HG03457 (cell line): ENCODE results near the gene SON.
"Not testable (repeated sequence)": the region's sequence is repeated elsewhere in the genome, so short reads cannot be mapped to it uniquely, and the experiment has no call there.

Experiments
- ATAC-seq: cut with Tn5 transposase; IDR thresholded peaks from one replicate; pipeline ENCODE4 v1.9.1; 2021; ENCODE audit warnings: moderate number of reproducible peaks; ENCODE audit not compliant: unreplicated experiment

The SON gene

DNA sequence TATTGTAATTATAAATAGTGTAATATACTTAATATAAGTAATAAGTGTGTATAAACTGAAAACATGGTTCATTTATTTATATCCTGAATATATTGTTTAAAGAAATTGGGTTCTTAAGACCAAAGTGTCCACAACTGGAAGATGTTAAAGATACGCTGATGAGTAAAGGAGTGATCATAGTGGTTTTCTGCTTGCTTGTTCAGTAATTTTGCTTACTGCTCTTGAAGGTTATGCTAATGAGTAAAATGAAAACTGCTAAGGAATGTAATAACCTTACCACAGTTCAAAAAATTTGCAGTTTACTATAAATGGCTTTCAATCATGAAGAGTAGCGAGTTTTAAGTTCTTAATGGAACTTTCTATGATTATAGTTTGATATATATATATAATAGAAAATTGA lies 23.7 kb downstream of the SON start:
- ATAC-seq, result no peak

DNA sequence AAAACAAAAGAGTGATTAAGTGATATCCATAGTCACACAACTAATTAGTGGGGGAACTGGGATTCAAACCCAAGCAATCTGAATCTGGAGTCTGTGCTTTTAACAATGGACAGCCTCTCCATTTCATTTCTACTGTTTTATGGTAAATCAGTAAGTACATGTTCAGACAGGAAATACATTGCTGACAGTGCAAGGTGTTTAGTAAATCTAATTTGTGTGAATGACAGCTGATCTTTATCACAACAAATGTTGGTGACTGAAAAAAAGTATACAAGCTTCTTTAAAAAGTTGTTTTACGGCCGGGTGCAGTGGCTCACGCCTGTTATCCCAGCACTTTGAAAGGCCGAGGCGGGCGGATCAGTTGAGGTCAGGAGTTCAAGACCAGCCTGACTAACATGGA lies 25.1 kb downstream of the SON start:
- ATAC-seq, result no peak

DNA sequence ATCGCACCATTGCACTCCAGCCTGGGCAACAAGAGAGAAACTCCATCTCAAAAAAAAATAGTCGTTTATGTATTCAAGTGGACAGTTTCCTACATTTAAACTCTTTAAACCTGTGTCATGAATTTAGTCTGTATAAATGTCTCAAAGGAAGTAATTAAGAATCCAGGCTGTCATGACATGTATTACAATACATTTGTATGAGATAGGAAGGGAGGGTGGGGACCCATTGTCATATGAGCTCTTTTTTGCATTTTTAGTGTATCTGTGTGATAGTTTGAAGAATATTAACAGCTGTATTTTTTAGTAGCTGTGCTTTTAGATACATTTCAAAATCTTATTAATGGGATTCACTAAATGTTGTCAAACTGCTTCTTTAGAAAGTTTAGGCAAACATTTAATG lies 25.6 kb downstream of the SON start:
- no peak for ATAC-seq

DNA sequence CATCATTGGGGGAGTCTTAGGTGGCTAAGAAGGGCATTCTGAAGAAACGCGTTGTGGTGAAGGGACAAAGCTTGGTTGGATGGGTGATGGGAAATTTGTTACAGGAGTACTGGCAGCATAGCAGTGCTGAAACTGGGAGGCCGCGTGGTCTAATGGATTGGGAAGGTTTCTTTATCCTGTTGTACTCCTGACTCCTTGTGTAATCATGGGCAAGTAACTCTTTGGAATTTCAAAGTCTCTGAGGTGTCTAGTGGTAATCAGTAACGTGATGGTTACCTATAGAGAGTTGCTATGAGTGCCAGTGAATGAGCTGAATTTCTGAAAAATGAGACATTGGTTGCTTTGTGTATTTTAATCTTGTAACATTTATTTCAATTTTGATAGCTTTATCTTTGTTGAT lies 27.2 kb downstream of the SON start:
- no peak for ATAC-seq

DNA sequence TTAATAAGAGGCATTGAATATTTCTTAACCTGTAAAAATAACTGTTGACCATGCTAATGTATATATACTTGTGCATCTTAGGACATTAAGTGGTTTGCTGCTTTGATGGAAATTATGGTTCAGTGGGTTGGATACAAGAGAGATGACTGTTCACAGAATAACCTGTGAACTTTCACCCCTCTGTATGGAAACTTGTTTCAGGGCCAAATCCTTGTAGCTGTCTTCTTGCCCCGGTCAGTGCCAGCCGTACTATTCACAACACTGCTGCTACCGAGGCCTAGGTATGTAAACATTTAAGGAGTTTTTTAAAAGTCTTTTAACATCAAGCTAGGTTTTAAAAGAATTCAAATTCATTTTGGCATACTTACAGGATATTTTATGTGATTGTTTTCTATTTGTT lies 29.5 kb downstream of the SON start:
- ATAC-seq, result no peak

DNA sequence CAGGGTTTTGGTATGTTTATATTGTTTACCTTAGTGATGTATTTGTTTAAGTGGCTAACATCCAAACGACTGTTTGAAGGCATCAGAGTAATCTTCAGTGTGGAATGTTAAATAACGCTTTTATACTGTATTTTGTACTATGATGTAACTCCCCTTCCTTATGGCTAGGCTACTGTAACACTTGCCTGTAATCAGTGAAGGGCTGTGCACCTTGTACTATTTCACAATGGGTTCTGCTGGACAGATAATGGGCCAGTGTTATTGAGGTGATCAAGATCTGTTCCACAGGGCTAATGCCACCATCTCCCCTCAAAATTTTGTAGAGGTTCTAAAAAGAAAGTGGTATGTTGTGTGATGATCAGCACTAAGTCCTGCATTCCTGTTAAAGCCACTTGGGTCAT lies 33.9 kb downstream of the SON start:
- ATAC-seq, result not testable (repeated sequence)

DNA sequence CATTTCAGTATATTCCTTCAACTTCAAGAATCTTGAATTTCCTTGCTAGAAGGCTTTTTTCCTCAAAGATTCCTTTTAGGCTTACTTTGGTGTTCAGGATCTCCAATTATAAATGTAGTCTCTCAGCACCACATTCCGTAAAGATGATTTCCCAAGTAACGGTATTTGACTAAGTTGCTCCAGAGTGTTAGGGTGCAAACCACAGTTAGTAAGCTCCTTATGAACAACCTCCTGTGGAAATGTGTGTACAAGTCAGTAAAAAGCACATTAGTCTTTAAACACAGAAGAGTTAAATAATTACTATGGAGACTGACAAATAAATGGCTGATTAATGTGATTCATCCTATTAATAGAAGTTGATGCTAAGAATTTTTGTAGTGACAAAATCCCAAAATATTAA lies 35.4 kb downstream of the SON start:
- no peak for ATAC-seq

DNA sequence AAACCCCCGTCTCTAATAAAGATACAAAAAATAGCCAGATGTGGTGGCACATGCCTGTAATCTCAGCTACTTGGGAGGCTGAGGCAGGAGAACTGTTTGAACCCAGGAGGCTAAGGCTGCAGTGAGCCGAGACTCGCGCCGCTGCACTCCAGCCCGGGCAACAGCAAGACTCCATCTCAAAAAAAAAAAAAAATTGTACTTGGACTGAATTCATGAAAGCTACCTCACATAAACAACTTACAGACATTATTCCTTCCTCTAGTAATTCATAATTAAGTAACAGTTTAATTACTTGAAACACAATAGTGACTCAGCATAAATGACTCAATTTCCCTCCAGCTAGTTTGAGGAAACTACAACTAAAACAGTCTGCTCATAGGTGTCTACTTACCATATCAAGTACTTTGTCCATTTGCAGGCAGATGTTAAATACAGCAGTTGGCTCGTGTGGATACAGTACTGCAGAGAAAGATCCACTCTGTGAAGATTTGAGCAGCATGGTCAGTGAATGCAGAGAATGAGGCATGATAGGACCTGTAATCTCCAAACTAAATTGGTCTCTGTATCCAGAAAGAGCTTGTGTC lies 36.2 kb downstream of the SON start:
- ATAC-seq, result no peak

DNA sequence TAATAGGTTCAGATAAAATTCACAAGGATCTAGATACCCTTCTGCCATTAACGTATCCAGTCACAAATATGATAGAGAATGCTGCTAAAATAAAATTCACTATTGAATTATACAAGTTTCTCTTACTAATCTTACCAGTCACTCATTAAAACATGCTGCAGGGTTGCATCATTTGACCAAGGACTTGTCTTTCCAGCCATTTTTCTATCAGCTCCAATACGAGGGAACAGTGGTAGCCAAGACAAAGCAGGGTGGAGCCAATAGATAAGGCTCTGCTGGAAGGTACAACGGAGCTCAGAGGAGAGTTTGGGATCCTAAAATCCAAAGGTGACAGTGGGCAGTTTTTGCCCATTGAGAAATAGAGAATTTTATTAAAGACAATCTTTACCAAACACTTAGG lies 41.6 kb downstream of the SON start:
- no peak for ATAC-seq

DNA sequence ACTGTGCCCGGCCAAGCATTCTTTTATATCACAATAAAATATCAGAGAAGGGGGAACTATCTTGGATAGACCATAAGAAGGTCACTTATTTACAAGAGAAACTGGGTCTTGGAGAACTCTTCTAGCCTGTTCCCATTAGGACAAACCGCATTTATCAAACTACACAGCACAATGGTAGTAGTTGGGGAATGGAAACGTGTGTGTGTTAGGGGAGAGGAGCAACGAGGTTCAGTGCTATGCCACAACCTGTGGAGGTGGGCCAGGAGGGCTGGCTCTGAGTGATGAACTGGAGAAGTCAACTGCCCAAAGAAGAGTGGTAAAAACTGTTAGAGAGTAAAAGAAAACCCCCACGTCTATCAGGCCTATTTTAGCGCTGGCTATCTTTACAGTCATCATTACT lies 44.1 kb downstream of the SON start:
- no peak for ATAC-seq

DNA sequence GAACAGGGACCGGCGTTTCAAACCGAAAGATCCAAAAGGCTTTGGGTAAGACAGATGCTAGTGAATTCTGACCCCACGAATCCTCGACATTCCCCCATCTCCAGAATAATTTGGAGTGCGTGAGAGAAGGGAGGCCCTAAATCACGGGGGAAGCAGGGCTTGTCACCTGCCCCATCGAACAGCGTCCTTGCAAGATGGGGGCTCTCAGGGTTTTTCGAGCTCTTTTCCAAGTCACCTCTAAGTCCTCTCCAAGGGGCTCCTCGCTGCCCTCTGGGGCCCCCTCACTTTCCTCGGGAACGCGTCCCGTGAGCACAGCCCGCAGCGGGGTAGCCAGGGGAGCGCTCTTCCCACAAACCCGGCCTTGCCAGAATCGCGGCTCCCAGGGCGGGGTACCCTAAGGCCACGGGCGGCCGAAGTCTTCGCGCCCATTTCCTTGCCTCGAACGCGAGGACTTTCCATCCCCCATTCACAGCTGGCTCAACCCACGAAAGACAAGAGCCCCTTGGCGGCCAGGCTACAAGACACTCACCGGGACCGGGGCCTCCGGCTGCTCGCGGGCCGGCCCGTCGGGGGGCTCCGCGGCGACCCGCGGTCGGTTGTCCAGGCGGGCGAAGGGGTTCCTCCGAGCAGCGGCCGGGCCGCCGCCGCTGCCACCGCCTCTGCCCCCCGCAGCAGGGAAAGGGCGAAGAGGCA lies 45.1 kb downstream of the SON start:
- ATAC-seq, result no peak

DNA sequence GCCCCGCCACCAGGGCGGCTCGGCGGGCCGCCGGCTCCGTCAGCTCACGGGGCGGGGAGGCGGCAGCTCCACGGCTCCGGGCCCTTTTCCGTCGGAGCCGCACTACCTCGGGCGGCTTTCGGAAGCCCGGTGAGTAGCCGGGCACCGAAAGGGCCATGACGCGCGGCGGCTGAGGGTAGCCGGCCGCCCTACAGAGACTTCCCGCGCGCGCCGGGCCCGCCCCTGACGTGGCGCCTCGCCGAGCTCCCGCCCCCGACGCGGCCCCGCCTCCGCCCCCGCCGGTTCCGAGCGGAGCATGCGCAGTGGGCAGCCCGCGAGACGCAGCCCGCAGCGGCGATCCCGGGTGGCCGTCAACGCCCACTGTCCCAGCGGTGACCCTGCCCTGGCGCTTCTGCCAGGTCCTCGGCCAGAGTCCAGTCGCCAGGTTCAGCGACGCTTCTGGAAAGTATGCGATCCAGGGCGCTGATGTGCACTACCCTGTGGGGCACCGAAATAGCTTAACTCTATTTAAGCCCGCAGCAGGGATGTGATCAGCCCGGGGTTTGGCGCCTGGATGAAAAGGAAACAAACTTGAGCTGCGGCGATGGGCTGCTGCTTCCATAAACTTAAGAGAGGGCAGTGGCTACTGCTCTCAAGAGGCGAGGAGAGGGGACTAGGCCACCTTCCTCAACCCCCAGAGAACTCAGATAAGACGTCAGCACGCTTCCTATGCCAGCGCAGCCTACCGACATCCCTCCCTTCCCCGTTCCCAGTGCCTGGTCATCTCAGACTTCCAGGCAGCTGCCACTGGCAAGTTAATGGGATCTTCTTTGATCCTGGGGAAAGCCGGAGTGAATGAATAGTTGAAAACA lies 45.9 kb downstream of the SON start, which contains the start of gene DONSON:
DONSON (minus strand) TSS at position 200 of the 851 bp plus-strand sequence; CDS start at position 157, 43 bp downstream.
- ATAC-seq, result peak; percentile 89

DNA sequence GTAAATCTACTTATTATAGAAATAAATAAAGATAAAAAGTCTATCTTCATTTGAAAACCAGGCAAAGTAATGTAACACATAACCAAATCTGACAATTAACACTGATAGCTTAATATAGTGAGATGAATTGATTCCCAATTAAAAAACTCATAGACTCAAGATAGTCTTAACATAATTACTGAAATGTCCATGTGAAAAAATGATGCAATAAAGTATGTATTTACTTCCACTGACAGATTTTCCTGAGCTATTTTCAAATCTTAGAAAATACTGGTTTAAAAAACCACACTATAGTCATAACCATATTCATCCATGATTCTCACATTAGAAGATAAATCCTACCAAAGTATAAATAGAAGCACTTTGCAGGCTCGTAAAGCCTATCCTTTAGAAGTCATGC lies 55.2 kb downstream of the SON start:
- no peak for ATAC-seq

DNA sequence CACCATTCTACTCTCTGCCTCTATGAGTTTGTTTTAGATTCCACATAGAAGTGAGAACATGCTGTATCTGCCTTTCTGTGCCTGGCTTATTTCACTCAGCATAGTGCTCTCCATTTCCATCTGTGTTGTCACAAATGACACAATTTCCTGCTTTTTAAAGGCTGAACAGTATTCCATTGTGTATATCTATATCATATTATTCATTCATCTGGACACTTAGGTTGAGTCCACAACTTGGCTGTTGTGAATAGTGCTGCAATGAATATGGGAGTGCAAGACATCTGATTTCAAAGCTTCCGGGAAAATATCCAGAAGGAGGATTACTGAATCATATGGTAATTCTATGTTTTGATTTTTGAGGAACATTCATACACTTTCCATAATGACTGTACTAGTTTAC lies 65.7 kb downstream of the SON start:
- ATAC-seq, result no peak

DNA sequence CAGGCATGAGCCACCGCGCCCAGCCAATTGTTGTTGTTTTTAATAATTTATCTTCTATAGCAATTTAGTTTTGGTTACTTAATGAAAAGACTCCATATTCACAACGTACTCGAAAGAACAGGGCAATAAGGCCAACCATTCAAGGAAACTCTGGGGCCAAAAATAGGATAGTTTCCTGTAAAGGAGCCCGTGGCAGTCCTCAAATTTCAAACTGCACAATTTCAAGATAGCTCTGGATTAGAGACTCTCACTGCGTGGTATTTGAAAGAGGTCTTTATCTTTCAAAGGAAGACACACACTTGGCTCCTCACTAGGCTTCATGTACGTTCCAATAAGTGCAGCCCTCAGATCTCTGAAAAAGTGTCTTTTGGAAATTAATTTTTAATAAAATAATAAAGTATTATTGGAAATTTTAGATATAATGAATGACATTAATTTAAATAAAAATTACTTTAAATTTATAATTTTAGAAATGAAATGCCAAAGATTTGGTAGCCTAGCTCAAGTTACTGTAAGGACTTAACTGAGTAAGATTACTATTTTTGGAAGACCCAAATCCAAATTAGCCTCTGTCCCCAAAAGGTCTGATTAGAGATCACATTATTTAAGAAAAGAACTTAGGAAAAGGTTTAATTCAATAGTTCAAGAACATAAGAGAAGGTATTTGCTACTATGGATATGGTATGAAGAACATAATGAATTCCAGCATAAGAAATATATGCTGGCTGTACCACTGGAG lies 68.3 kb downstream of the SON start:
- no peak for ATAC-seq

DNA sequence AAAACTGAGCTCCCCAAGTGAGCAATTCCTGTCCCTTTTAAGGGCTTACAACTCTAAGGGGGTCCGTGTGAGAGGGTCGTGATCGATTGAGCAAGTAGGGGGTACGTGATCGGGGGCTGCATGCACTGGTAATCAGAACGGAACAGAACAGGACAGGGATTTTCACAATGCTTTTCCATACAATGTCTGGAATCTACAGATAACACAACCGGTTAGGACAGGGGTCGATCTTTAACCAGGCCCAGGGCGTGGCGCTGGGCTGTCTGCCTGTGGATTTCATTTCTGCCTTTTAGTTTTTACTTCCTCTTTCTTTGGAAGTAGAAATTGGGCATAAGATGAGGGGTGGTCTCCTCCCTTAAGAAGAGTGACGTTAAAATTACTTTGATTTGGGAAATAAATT lies 74.7 kb downstream of the SON start:
- not testable (repeated sequence) for ATAC-seq

DNA sequence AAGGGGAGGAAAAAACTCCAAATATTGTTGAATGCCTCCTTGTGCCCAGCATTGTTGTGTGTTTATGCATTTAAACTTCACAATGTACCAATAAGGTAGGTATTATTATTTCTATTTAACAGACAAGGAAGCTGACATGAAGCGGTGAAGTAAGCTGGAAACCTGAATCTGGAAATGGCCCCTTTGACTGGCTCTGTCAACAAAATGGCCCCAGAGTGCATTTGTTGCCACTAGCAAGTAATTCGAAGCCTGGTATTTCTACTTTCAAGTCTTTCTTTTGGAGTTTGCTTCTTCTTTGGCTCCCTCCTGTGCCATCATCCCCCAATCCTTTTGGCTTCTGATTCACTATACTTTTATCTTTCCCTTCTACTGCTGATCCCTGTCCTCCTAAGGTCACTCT lies 75.6 kb downstream of the SON start:
- no peak for ATAC-seq

DNA sequence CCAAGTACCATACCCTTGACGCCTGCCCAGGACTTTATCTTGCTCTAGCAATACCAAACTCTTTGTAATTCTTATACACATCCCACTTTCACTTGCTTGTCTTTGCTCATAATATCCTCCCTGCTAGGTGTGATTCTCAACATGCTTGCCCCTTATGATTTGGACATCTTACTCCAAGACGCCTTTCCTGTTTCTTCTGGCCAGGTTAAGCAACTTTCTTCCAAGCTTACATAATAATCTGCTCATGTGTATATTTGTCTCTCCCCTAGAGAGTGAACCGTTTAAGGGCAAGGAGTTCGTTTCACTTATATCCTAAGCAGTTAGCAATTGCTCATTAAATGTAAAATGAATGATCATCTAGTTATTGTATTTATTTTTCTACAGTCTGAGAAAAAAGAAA lies 76.9 kb downstream of the SON start:
- no peak for ATAC-seq

DNA sequence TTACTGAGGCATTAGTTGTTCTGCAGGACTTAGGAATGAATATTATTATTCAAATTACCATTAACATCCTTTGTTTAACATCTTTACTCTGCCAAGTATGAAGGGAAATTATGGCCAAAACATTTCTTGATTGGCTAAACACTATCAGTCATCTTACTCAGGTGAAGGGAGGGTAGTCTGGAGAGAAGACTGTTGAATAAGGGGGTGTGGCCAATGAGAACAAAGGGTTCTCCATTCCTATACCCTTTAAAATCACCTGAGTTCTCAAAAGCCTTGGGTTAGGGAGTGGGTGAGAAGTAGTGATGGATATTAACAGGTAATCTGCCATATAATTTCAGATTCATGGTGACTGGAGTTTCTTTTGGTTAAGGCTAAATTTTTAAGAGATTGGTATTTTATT lies 79.4 kb downstream of the SON start:
- no peak for ATAC-seq

DNA sequence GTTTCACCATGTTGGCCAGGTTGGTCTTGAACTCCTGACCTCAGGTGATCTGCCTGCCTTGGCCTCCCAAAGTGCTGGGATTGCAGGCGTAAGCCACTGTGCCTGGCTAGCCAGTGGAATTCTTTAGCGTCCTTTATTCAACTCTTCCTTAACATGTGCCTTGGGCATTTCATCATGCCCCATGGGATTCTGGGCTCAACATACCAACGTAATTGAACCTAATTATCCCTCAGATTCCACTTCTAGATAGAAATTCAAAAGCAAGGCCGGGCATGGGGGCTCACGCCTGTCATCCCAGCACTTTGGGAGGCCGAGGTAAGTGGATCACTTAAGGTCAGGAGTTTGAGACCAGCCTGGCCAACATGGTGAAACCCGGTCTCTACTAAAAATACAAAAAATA lies 83.3 kb downstream of the SON start:
- ATAC-seq, result not testable (repeated sequence)
